GM23248 (cell line): ENCODE data around the gene LPAR2. TPM values are rescaled to one million over a fixed set of nuclear protein-coding genes. Genes with fewer than 3 reads are reported as not detected.
A peak's percentile ranks its signal among the peaks of the same experiment; 100 is the strongest.

Experiments
- DNase-seq: peaks from one replicate; pipeline ENCODE4 v3.0.0-alpha.2; 2015
- H2AFZ ChIP-seq: fragments of 200-600 bp; sonication (generic); 2 replicates; pipeline ENCODE4 v1.6.1; 2016; ENCODE audit warnings: antibody characterized with exemption
- H3F3A ChIP-seq: fragments of 200-600 bp; sonication (generic); 2 replicates; pipeline ENCODE4 v1.6.1; 2016; ENCODE audit warnings: mild to moderate bottlenecking, antibody characterized with exemption, mixed run types; ENCODE audit not compliant: insufficient read depth
- H3K27ac ChIP-seq: fragments of 200-600 bp; sonication (generic); 2 replicates; pipeline ENCODE4 v1.5.1; 2016; ENCODE audit warnings: mild to moderate bottlenecking
- H3K27me3 ChIP-seq: fragments of 200-600 bp; sonication (generic); replicated peaks from 2 replicates; pipeline ENCODE4 v1.6.1; 2016; ENCODE audit warnings: mild to moderate bottlenecking; ENCODE audit not compliant: insufficient read depth
- H3K36me3 ChIP-seq: fragments of 200-600 bp; sonication (generic); 2 replicates; pipeline ENCODE4 v1.6.1; 2016; ENCODE audit warnings: low read depth, mild to moderate bottlenecking
- H3K4me1 ChIP-seq: fragments of 200-600 bp; sonication (generic); 2 replicates; pipeline ENCODE4 v1.6.1; 2016; ENCODE audit warnings: mild to moderate bottlenecking; ENCODE audit not compliant: insufficient read depth
- H3K4me2 ChIP-seq: fragments of 200-600 bp; sonication (generic); one replicate; pipeline ENCODE4 v1.6.1; 2016; ENCODE audit warnings: mild to moderate bottlenecking; ENCODE audit not compliant: unreplicated experiment
- H3K4me3 ChIP-seq: fragments of 200-600 bp; sonication (generic); 2 replicates; pipeline ENCODE4 v1.5.1; 2016; ENCODE audit warnings: mild to moderate bottlenecking
- H3K79me2 ChIP-seq: fragments of 200-600 bp; sonication (generic); 2 replicates; pipeline ENCODE4 v1.6.1; 2016; ENCODE audit warnings: mild to moderate bottlenecking; ENCODE audit not compliant: insufficient read depth
- H3K9ac ChIP-seq: fragments of 200-600 bp; sonication (generic); 2 replicates; pipeline ENCODE4 v1.6.1; 2016; ENCODE audit warnings: mild to moderate bottlenecking
- H3K9me2 ChIP-seq: fragments of 200-600 bp; sonication (generic); 2 replicates; pipeline ENCODE4 v1.6.1; 2016; ENCODE audit warnings: mixed run types, mild to moderate bottlenecking, moderate library complexity; ENCODE audit not compliant: insufficient read depth
- H3K9me3 ChIP-seq: fragments of 200-600 bp; sonication (generic); one replicate; pipeline ENCODE4 v1.6.1; 2017; ENCODE audit warnings: low read depth
- H4K20me1 ChIP-seq: fragments of 200-600 bp; sonication (generic); 2 replicates; pipeline ENCODE4 v1.6.0; 2016; ENCODE audit not compliant: insufficient read depth
- EZH2 ChIP-seq: fragments of 200-600 bp; sonication (generic); IDR thresholded peaks from 2 replicates; pipeline ENCODE4 v1.6.1; 2018; ENCODE audit warnings: antibody characterized with exemption, mild to moderate bottlenecking; ENCODE audit not compliant: insufficient read depth, poor library complexity, severe bottlenecking
- EZH2phosphoT487 ChIP-seq: fragments of 200-600 bp; sonication (generic); IDR thresholded peaks from 2 replicates; pipeline ENCODE4 v1.6.1; 2018; ENCODE audit warnings: antibody characterized with exemption, moderate library complexity, mild to moderate bottlenecking, low read depth; ENCODE audit not compliant: insufficient read depth
- WGBS, 2 experiments: methylation state at CpG; one replicate each; pipeline ENCODE4 v1.1.6; 2015 to 2017; ENCODE audit warnings: low lambda C conversion rate in 2 of 2, low coverage in 1 of 2; ENCODE audit errors: missing lambda C conversion rate in 2 of 2; 5-methylcytosine and 5-hydroxymethylcytosine counted together
- in situ Hi-C: fragments of 300-500 bp; cut with MboI; formaldehyde crosslinking; loops from 2 replicates; pipeline ENCODE4 v1.15.0; 2020
- polyA plus RNA-seq: library from polyadenylated mRNA; unstranded; fragments of >200 nt; fragmentation: Nextera tagmentation; extraction: Ambion mirVana; gene quantifications from 2 replicates; pipeline ENCODE4 v1.2.1, GENCODE V29; 2016
- total RNA-seq: library from RNA; depleted of rRNA; stranded (reverse); fragments of >200 nt; shearing (Covaris generic); gene quantifications from 2 replicates; pipeline ENCODE4 v1.2.3, GENCODE V29; 2014

LPAR2 gene
- total and polyA plus RNA-seq, 2 experiments from 2014 or later: 1.3 to 1.8 TPM

DNA sequence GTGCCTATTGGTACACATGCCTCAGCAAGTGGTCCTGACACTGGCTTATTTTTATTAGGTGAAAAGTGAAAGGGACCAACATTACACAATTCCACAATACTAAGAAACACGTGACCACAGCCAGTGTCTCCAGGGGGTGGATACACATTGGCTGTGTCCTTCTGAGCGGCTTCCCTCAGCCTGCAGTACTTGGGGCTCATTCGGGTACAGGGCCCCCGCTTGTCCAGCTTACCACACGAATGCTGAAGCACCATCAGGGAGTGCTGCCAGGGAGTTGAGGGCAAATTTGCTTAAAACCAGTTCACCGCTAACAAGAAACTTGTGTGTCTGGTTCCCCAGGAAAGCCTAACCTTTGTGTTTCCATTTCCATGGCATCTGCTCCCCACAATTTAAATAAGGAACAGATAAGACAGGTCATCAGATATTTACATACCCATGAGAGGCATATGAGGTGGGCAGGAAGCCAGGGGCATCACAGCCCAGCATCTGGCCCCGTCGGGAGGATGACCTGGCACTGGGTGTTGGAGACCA, 32.8 kb downstream of the LPAR2 start:
- DNase-seq: peak; percentile 62
- no peaks in the 10 kb centered on the region for H3K9me2 ChIP-seq
- H3K27ac ChIP-seq: no peak overlapping the region
- H3F3A ChIP-seq: peaks cover 7% of the 10 kb centered on the region
- in situ Hi-C loops: no loop called here
- TF ChIP-seq EZH2phosphoT487 (no peak), EZH2 (no peak)
- H3K4me1 ChIP-seq: peaks cover 23% of the 10 kb centered on the region
- no peaks in the 10 kb centered on the region for H3K79me2 ChIP-seq
- H3K9me3 ChIP-seq: no peaks in the 10 kb centered on the region
- WGBS, 2 experiments: 46 to 50% methylated on average over 8 of the region's 8 CpGs
- no peak overlapping the region for H3K4me2 ChIP-seq
- H2AFZ ChIP-seq: no peak overlapping the region
- no peaks in the 10 kb centered on the region for H3K36me3 ChIP-seq
- H3K9ac ChIP-seq: no peak overlapping the region
- no peak overlapping the region for H3K4me3 ChIP-seq
- H3K27me3 ChIP-seq: no peaks in the 10 kb centered on the region
- H4K20me1 ChIP-seq: no peaks in the 10 kb centered on the region

DNA sequence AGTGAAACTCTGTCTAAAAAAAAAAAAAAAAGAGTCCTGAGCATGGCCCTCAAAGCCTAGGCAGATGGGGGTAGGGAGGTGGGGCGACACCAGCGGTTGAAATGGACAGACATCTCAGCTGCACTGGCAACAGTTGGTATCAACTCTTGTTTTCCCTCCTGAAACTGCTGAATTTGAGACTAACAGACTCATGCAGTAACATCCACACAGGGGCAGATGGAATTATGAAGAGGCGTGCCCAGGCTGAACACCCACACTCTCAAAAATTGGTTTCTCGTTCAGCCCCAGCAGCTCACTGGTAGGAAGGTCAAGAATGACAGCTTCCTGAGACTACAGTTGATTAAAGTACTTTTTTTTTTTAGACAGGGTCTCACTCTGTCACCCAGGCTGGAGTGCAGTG, 33.6 kb downstream of the LPAR2 start:
- Histone ChIP-seq H3K27ac (no peak overlapping the region), H3K9me3 (no peaks in the 10 kb centered on the region), H3K4me2 (no peak overlapping the region), H3K36me3 (no peaks in the 10 kb centered on the region), H3K4me1 (peaks cover 23% of the 10 kb centered on the region), H3K27me3 (no peaks in the 10 kb centered on the region), H3K79me2 (no peaks in the 10 kb centered on the region), H3K9ac (no peak overlapping the region), H3K9me2 (no peaks in the 10 kb centered on the region), H4K20me1 (no peaks in the 10 kb centered on the region), H3F3A (peaks cover 7% of the 10 kb centered on the region), H2AFZ (no peak overlapping the region), H3K4me3 (no peak overlapping the region)
- DNase-seq: no peak
- 97 to 99% methylated on average over 4 of the region's 4 CpGs for WGBS, 2 experiments
- in situ Hi-C loops: no loop called here
- TF ChIP-seq EZH2 (no peak), EZH2phosphoT487 (no peak)

DNA sequence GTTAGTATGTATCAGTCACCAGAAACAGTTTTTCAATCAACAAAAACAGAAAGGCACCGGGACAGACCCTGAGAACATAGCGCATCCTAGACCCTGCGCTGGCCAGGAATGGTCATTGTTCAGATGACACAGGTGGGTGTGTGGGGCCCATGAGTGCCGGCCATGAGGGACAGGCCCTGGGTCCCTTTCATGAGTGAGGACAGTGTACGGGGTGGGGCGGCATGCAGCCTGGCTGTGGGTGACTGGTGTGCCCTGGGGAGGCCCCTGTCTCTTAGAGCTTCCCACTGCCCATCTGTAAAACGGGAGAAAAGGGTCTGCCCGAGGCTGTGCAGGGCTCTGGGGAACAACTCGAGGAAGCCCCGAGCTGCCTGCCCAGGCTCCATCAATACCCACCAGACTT, 35.3 kb downstream of the LPAR2 start:
- H3K4me1 ChIP-seq: peaks cover 23% of the 10 kb centered on the region
- H3K9ac ChIP-seq: no peak overlapping the region
- H3K27ac ChIP-seq: no peak overlapping the region
- no peaks in the 10 kb centered on the region for H4K20me1 ChIP-seq
- no peak for DNase-seq
- H3K79me2 ChIP-seq: no peaks in the 10 kb centered on the region
- no peak overlapping the region for H3K4me3 ChIP-seq
- no peaks in the 10 kb centered on the region for H3K9me3 ChIP-seq
- no peaks in the 10 kb centered on the region for H3K27me3 ChIP-seq
- no peaks in the 10 kb centered on the region for H3K9me2 ChIP-seq
- TF ChIP-seq EZH2: no peak
- TF ChIP-seq EZH2phosphoT487: no peak
- H3K36me3 ChIP-seq: no peaks in the 10 kb centered on the region
- H3K4me2 ChIP-seq: no peak overlapping the region
- no peak overlapping the region for H2AFZ ChIP-seq
- in situ Hi-C loops: no loop called here
- 92 to 94% methylated on average over 10 of the region's 10 CpGs for WGBS, 2 experiments
- H3F3A ChIP-seq: peaks cover 7% of the 10 kb centered on the region

- H2AFZ ChIP-seq: peak overlapping the region; percentile 83
- H3K9ac ChIP-seq: peak overlapping the region; percentile 73
- H3K27me3 ChIP-seq: no peaks in the 10 kb centered on the region
- no peaks in the 10 kb centered on the region for H4K20me1 ChIP-seq
- H3F3A ChIP-seq: peaks cover 7% of the 10 kb centered on the region
- H3K79me2 ChIP-seq: no peaks in the 10 kb centered on the region
- WGBS, 2 experiments: 7 to 9% methylated on average over 13 of the region's 13 CpGs
- no peaks in the 10 kb centered on the region for H3K9me2 ChIP-seq
- H3K9me3 ChIP-seq: no peaks in the 10 kb centered on the region
- TF ChIP-seq EZH2 (no peak), EZH2phosphoT487 (no peak)
- peak overlapping the region; percentile 83 for H3K4me2 ChIP-seq
- peaks cover 23% of the 10 kb centered on the region for H3K4me1 ChIP-seq
- in situ Hi-C loops: no loop called here
- H3K36me3 ChIP-seq: no peaks in the 10 kb centered on the region
- H3K27ac ChIP-seq: peak overlapping the region; percentile 90
- peak overlapping the region; percentile 53 for H3K4me3 ChIP-seq
- DNase-seq: peak; percentile 98
Observed at GRCh38 chr19:19591133-19591825, 36.7 kb downstream of the LPAR2 start.
